Superior temporal gyrus (tissue), 1 donor: ENCODE results near the gene TSR1.
"Not testable (repeated sequence)": the region's sequence is repeated elsewhere in the genome, so short reads cannot be mapped to it uniquely, and the experiment has no call there.

ENCODE experiments used
- DNase-seq: peaks from one replicate; pipeline ENCODE4 v3.0.0-alpha.2; 2016; ENCODE audit errors: extremely low spot score

TSR1 gene

GRCh38 chr17:2336852-2337543, 741 bp upstream of the TSR1 start, which contains the start of gene SGSM2:
Gene SGSM2 (plus strand): TSS chr17:2337501. CDS start chr17:2337689, 188 bp downstream.
- no peak for DNase-seq

- no peak for DNase-seq
Observed at GRCh38 chr17:2335726-2336214, 487 bp downstream of the TSR1 start.

GRCh38 chr17:2331303-2331702, 5.0 kb downstream of the TSR1 start:
- DNase-seq: no peak

- no peak for DNase-seq
Observed at GRCh38 chr17:2323629-2324314, 12.5 kb downstream of the TSR1 start.

GRCh38 chr17:2321399-2321798, 14.9 kb downstream of the TSR1 start:
- no peak for DNase-seq

GRCh38 chr17:2319051-2319450, 17.2 kb downstream of the TSR1 start:
- DNase-seq: no peak

- no peak for DNase-seq
Observed at GRCh38 chr17:2317796-2318195, 18.5 kb downstream of the TSR1 start.

GRCh38 chr17:2316916-2317205, 19.4 kb downstream of the TSR1 start:
- DNase-seq: not testable (repeated sequence)

- no peak for DNase-seq
Observed at GRCh38 chr17:2312736-2313135, 23.5 kb downstream of the TSR1 start.

GRCh38 chr17:2309338-2310154, 26.7 kb downstream of the TSR1 start:
- DNase-seq: no peak

- no peak for DNase-seq
Observed at GRCh38 chr17:2304931-2305330, 31.3 kb downstream of the TSR1 start.

GRCh38 chr17:2303204-2304188, 32.8 kb downstream of the TSR1 start, which contains the start of the genes SMG6 and SRR:
Gene SMG6 (minus strand): TSS chr17:2303785. CDS start chr17:2303720, 65 bp downstream.
Gene SRR (plus strand): TSS chr17:2303950. CDS start chr17:2315561, 11,611 bp downstream.
- DNase-seq: peak; percentile 82

- DNase-seq: no peak
Observed at GRCh38 chr17:2302778-2303203, 33.5 kb downstream of the TSR1 start.

GRCh38 chr17:2299756-2300155, 36.5 kb downstream of the TSR1 start:
- no peak for DNase-seq

GRCh38 chr17:2299136-2299535, 37.1 kb downstream of the TSR1 start:
- DNase-seq: no peak

- DNase-seq: no peak
Observed at GRCh38 chr17:2297023-2297422, 39.2 kb downstream of the TSR1 start.

- DNase-seq: no peak
Observed at GRCh38 chr17:2295575-2295974, 40.7 kb downstream of the TSR1 start.

GRCh38 chr17:2292100-2292499, 44.2 kb downstream of the TSR1 start:
- DNase-seq: no peak

- DNase-seq: no peak
Observed at GRCh38 chr17:2289878-2290478, 46.3 kb downstream of the TSR1 start.

GRCh38 chr17:2283302-2283701, 53.0 kb downstream of the TSR1 start:
- no peak for DNase-seq
